GM12873 (cell line): ENCODE results near the gene SLC7A10.

ENCODE experiments used
- TF ChIP-seq, protein P1 (sequence below): IDR thresholded peaks from 2 replicates; pipeline ENCODE4 v1.5.1; 2012; ENCODE audit warnings: low read depth, mild to moderate bottlenecking, moderate library complexity, low read length, control low read depth; ENCODE audit not compliant: insufficient read depth; ENCODE audit errors: missing control alignments

The SLC7A10 gene

DNA sequence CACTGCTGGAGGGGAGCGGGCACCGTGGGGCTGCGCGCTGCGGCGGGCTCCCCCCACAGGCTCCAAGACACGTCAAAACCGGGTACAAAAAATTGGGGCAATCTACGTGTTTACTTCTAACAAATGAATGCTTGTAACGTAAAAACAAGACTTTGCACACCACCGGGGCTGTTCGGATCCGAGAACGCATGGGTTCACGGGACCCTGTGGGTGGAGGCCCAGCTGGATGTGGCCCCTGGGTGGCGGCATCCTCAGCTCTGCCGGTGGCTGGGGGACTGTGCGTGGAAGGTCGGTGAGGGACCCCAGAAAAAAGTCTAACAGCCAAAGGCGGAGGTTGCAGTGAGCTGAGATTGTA is 10.3 kb upstream of the SLC7A10 start:
- TF ChIP-seq, protein P1, sequence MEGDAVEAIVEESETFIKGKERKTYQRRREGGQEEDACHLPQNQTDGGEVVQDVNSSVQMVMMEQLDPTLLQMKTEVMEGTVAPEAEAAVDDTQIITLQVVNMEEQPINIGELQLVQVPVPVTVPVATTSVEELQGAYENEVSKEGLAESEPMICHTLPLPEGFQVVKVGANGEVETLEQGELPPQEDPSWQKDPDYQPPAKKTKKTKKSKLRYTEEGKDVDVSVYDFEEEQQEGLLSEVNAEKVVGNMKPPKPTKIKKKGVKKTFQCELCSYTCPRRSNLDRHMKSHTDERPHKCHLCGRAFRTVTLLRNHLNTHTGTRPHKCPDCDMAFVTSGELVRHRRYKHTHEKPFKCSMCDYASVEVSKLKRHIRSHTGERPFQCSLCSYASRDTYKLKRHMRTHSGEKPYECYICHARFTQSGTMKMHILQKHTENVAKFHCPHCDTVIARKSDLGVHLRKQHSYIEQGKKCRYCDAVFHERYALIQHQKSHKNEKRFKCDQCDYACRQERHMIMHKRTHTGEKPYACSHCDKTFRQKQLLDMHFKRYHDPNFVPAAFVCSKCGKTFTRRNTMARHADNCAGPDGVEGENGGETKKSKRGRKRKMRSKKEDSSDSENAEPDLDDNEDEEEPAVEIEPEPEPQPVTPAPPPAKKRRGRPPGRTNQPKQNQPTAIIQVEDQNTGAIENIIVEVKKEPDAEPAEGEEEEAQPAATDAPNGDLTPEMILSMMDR: no peak

DNA sequence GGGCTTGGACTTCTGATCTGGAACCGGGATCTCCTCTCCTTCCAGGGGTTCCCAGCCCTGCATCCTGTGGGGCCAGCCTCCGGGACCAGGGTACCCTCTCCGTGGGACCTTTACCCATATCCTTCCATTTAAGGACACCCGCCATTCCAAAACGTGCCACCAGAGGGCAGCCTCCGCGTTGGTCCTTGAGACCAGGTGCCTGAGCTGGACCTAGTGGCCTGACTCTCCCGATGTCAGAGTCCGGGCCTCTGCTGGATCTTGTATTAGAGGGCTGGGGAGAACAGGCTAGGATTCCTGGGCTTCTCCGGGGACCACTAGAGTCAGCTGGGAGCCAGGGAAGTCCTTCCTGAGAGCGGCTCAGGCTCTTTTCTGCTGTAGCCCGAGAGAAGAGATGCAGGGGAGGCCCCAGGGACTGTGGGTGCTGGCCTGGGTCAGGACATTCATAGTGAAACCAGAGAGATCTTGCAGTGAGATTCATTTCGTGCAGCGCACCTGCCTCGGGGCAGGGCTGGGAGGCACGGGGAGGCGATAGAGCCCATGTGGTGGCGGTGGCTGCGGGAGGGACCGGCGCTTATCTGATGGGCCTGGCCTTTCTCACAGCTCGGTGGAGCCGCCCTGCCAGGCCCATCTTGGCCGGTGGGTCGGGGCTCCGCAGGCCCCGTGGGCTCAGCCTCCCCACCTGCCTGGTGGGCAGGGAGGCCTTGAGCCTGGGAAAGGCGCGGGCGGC is 9.8 kb upstream of the SLC7A10 start:
- TF ChIP-seq, protein P1: peak; percentile 91

DNA sequence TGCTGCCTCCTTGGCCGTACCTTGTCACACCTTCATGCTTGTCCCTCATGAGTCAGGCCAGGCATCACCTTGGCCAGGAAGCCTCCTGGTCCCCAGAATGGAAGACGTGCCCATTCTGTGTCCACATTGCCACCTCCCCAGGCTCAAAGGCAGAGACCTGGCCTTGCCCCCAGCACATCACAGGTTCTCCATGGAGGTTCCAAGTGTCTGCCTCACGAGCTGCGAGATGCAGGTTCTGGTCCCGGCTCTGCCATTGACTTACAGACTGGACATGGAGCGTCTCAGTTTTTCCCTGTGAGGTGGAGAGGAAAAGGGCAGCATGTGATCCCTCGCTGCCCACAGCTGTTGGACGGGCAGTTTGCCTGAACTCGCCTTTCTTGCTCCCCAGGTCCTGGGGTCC is 9.1 kb upstream of the SLC7A10 start:
- TF ChIP-seq, protein P1: no peak

- TF ChIP-seq, protein P1: no peak
Measured at GRCh38 chr19:33234092-33234491, 8.4 kb upstream of the SLC7A10 start.

DNA sequence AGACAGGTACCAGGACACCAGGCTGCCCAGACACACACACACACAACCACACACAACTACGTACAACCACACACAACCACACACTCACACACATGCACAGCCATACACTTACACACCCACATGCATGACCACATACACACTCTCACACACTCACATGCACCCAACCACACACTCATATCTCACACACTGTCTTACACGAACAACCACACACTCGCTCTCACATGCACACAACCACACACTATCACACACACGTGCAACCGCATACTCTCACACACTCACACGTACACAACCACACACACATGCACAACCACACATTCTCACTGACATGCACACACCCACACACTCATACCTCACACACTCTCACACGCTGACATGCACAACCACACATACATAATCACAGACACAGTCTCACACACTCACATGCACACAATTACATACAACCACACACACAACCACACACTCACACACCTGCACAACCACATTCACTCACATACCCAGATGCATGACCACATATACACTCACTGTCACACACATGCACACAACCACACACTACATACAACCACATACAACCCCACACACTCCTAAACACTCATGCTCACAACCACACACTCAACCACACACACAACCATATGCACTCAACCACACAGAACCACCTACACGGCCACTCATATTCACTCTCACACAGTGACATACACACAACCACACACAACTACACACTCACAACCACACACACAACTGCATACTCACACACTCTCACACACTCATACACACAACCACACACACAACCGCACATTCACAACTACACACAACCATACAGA is 7.6 kb upstream of the SLC7A10 start:
- TF ChIP-seq, protein P1: no peak

DNA sequence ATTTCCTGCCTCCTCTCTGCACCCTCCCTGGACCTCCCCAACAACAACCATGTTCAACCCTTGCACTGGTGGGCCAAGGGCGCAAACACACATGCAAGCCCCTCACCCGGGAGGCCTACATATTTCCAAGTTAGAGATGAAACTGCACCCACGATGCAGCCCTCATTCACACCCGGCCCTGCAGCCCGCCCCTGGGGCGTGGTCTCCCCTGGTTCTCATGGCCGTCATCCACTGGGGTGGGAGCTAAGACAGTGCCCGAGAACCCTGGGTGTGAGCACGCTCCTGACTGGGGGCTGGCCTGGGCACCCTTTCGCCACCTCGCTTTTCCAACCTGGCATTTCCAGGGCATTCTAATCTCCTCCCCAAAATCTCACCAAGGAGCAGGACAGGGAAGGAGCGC is 7.0 kb upstream of the SLC7A10 start:
- TF ChIP-seq, protein P1: no peak

DNA sequence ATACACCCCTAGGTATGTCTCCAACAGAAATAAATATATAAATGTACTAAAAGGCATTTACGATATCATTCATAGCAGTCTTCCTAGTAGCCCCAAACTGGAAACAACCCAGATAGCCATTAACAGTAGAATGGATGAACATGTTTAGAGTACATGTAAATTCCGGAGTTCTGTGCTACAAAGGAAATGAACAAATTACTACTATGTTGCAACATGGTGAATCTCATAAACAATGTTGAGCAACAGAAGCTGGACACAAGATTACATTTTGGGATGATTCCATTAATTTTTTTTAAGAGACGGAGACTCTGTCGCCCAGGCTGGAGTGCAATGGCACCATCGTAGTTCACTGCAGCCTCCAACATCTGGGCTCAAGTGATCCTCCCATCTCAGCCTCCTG is 5.9 kb upstream of the SLC7A10 start:
- TF ChIP-seq, protein P1: no peak
